ENCODE data around the gene ITIH4. TPM values are rescaled to one million over a fixed set of nuclear protein-coding genes. Genes with fewer than 3 reads are reported as not detected.

Gene ITIH4
- total RNA-seq, 1 donor from 2014 or later, result 2.1 TPM

Other genes with a start within 250 kb of the ITIH4 start
- 41.6 TPM for gene PBRM1, start 144.8 kb downstream of the ITIH4 start, total RNA-seq
- gene GNL3, start 144.6 kb downstream of the ITIH4 start, total RNA-seq, result 76.4 TPM
- 16.7 TPM for gene GLT8D1, start 124.9 kb downstream of the ITIH4 start, total RNA-seq
- gene SPCS1, start 124.6 kb downstream of the ITIH4 start, total RNA-seq, result 70.6 TPM
- 14.7 TPM for gene NEK4, start 59.7 kb downstream of the ITIH4 start, total RNA-seq
- gene ITIH1, start 53.1 kb downstream of the ITIH4 start, total RNA-seq, result 0.12 TPM
- gene ITIH3, start 35.9 kb downstream of the ITIH4 start, total RNA-seq, result 0.12 TPM
- 0.40 TPM for gene MUSTN1, start 4.3 kb upstream of the ITIH4 start, total RNA-seq
- gene STIMATE, start 66.9 kb upstream of the ITIH4 start, total RNA-seq, result 6.1 TPM
- gene SFMBT1, start 215.4 kb upstream of the ITIH4 start, total RNA-seq, result 5.8 TPM